NK-92 treated with Interleukin-12 subunit alpha and Interleukin-12 subunit beta, amount 100 ng/mL, for 24 hours (cell line): ENCODE measurements around the gene SCARF2.
"Not testable (repeated sequence)": the region's sequence is repeated elsewhere in the genome, so short reads cannot be mapped to it uniquely, and the experiment has no call there.

Experiments used
- DNase-seq: peaks from one replicate; lab custom pipeline; 2025; lab: John Stamatoyannopoulos, UW

SCARF2 gene

GRCh38 chr22:20392983-20393704 lies 44.5 kb downstream of the SCARF2 start:
- DNase-seq = no peak

GRCh38 chr22:20392365-20392881 lies 45.2 kb downstream of the SCARF2 start:
- DNase-seq = not testable (repeated sequence)

- DNase-seq = no peak
Measured at GRCh38 chr22:20391222-20391621, 46.4 kb downstream of the SCARF2 start.

GRCh38 chr22:20390394-20390907 lies 47.2 kb downstream of the SCARF2 start:
- DNase-seq = no peak

GRCh38 chr22:20389288-20389687 lies 48.3 kb downstream of the SCARF2 start:
- no peak for DNase-seq

GRCh38 chr22:20388200-20388599 lies 49.4 kb downstream of the SCARF2 start:
- DNase-seq = no peak

GRCh38 chr22:20386972-20387371 lies 50.7 kb downstream of the SCARF2 start:
- DNase-seq = no peak

GRCh38 chr22:20386336-20386735 lies 51.3 kb downstream of the SCARF2 start:
- no peak for DNase-seq

GRCh38 chr22:20384865-20385264 lies 52.8 kb downstream of the SCARF2 start:
- no peak for DNase-seq

- DNase-seq = no peak
Measured at GRCh38 chr22:20384171-20384570, 53.5 kb downstream of the SCARF2 start.

GRCh38 chr22:20383538-20383937 lies 54.1 kb downstream of the SCARF2 start:
- DNase-seq = no peak

GRCh38 chr22:20380486-20380885 lies 57.1 kb downstream of the SCARF2 start:
- DNase-seq = no peak

- DNase-seq = not testable (repeated sequence)
Measured at GRCh38 chr22:20378684-20379083, 58.9 kb downstream of the SCARF2 start.

GRCh38 chr22:20378110-20378509 lies 59.5 kb downstream of the SCARF2 start:
- no peak for DNase-seq

- DNase-seq = not testable (repeated sequence)
Measured at GRCh38 chr22:20376983-20377382, 60.6 kb downstream of the SCARF2 start.

GRCh38 chr22:20376281-20376680 lies 61.3 kb downstream of the SCARF2 start:
- not testable (repeated sequence) for DNase-seq
